Testis (tissue), 2 donors: ENCODE results near the gene KRTAP16-1.

Experiments used
- POLR2A ChIP-seq: fragments of 450-650 bp; IDR thresholded peaks from one replicate; pipeline ENCODE4 v1.6.1; 2017; ENCODE audit warnings: antibody characterized with exemption, mild to moderate bottlenecking, moderate library complexity
- TF ChIP-seq, protein P1 (sequence below), 3 experiments: fragments of 450-650 bp in 2 of 3; fragments of 200-600 bp in 1 of 3; sonication (generic) in 1 of 3; IDR thresholded peaks; one replicate each; pipeline ENCODE4 v1.5.1; 2016 to 2019; ENCODE audit warnings: antibody characterized with exemption in 3 of 3, mild to moderate bottlenecking in 2 of 3, moderate library complexity in 1 of 3

DNA sequence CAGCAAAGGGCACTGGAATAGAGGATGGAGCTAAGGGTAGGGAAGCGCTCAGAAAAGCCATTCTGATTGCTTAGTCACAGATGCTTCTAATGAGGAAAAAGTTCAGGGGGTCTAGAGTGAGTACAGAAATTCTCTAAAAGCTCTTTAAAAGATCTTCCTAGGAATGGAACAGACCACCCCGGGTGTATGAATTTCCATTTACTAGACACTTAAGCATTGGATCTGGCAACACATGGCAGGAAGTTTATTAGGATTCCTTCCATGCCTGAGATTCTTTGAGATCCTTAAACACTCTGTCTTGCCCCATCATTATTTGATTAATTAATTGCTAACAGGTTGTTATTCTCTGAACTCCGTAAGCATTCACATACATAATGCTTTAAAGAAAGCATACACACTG is 25.1 kb downstream of the KRTAP16-1 start:
- TF ChIP-seq, protein P1, sequence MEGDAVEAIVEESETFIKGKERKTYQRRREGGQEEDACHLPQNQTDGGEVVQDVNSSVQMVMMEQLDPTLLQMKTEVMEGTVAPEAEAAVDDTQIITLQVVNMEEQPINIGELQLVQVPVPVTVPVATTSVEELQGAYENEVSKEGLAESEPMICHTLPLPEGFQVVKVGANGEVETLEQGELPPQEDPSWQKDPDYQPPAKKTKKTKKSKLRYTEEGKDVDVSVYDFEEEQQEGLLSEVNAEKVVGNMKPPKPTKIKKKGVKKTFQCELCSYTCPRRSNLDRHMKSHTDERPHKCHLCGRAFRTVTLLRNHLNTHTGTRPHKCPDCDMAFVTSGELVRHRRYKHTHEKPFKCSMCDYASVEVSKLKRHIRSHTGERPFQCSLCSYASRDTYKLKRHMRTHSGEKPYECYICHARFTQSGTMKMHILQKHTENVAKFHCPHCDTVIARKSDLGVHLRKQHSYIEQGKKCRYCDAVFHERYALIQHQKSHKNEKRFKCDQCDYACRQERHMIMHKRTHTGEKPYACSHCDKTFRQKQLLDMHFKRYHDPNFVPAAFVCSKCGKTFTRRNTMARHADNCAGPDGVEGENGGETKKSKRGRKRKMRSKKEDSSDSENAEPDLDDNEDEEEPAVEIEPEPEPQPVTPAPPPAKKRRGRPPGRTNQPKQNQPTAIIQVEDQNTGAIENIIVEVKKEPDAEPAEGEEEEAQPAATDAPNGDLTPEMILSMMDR (IDR thresholded peaks at IDR 0.05) = no peak
- TF ChIP-seq POLR2A = no peak
